ENCODE data around the gene EHBP1.

Gene EHBP1

GRCh38 chr2:62826141-62826540 lies 120.6 kb downstream of the EHBP1 start:
- DNase-seq, result no peak

GRCh38 chr2:62826953-62827675 lies 121.6 kb downstream of the EHBP1 start:
- no peak for DNase-seq

- DNase-seq, result no peak
Observed at GRCh38 chr2:62831729-62832128, 126.2 kb downstream of the EHBP1 start.

GRCh38 chr2:62844311-62845090 lies 139.0 kb downstream of the EHBP1 start:
- no peak for DNase-seq

GRCh38 chr2:62845256-62845655 lies 139.7 kb downstream of the EHBP1 start:
- DNase-seq, result no peak

GRCh38 chr2:62852254-62852653 lies 146.7 kb downstream of the EHBP1 start:
- DNase-seq, result no peak

GRCh38 chr2:62854600-62855514 lies 149.3 kb downstream of the EHBP1 start:
- no peak for DNase-seq

- DNase-seq, result no peak
Observed at GRCh38 chr2:62856228-62857040, 150.9 kb downstream of the EHBP1 start.

- no peak for DNase-seq
Observed at GRCh38 chr2:62857139-62857931, 151.8 kb downstream of the EHBP1 start.

GRCh38 chr2:62858231-62858832 lies 152.8 kb downstream of the EHBP1 start:
- no peak for DNase-seq

GRCh38 chr2:62868947-62869346 lies 163.4 kb downstream of the EHBP1 start:
- DNase-seq, result no peak

GRCh38 chr2:62870966-62871365 lies 165.5 kb downstream of the EHBP1 start:
- DNase-seq, result no peak

- no peak for DNase-seq
Observed at GRCh38 chr2:62871506-62871905, 166.0 kb downstream of the EHBP1 start.

- DNase-seq, result no peak
Observed at GRCh38 chr2:62873603-62874002, 168.1 kb downstream of the EHBP1 start.

- no peak for DNase-seq
Observed at GRCh38 chr2:62874881-62875383, 169.4 kb downstream of the EHBP1 start.

- DNase-seq, result no peak
Observed at GRCh38 chr2:62881162-62881795, 175.8 kb downstream of the EHBP1 start.

- no peak for DNase-seq
Observed at GRCh38 chr2:62883629-62884028, 178.1 kb downstream of the EHBP1 start.

- no peak for DNase-seq
Observed at GRCh38 chr2:62884086-62884485, 178.6 kb downstream of the EHBP1 start.

- no peak for DNase-seq
Observed at GRCh38 chr2:62884514-62884913, 179.0 kb downstream of the EHBP1 start.

- no peak for DNase-seq
Observed at GRCh38 chr2:62894966-62895631, 189.6 kb downstream of the EHBP1 start.

Data from effector CD8-positive, alpha-beta T cell (primary cell).